Skeletal muscle satellite cell (primary cell): ENCODE measurements around the gene PITPNM1.

Experiments
- H3K27me3 ChIP-seq: 2 replicates; pipeline ENCODE4 v1.7.0; 2013; ENCODE audit warnings: low read length; ENCODE audit not compliant: control insufficient read depth, insufficient read depth
- H3K36me3 ChIP-seq: 2 replicates; pipeline ENCODE4 v1.7.0; 2013; ENCODE audit warnings: mild to moderate bottlenecking, control low read depth, low read length; ENCODE audit not compliant: insufficient read depth
- H3K4me1 ChIP-seq: 2 replicates; pipeline ENCODE4 v1.7.0; 2013; ENCODE audit warnings: low read length; ENCODE audit not compliant: control insufficient read depth, insufficient read depth
- H3K4me2 ChIP-seq: 2 replicates; pipeline ENCODE4 v1.7.0; 2013; ENCODE audit warnings: mild to moderate bottlenecking, low read length
- H3K4me3 ChIP-seq: 2 replicates; pipeline ENCODE4 v1.7.0; 2013; ENCODE audit warnings: low read length
- H3K9ac ChIP-seq: 2 replicates; pipeline ENCODE4 v1.7.0; 2013; ENCODE audit warnings: mild to moderate bottlenecking, low read depth, low read length, moderate library complexity
- H3K9me3 ChIP-seq: replicated peaks from 2 replicates; pipeline ENCODE4 v1.7.0; 2013; ENCODE audit warnings: mild to moderate bottlenecking, control low read depth, low read length

Gene PITPNM1

GRCh38 chr11:67538823-67539505 is 33.8 kb upstream of the PITPNM1 start:
- Histone ChIP-seq H3K9ac (no peak overlapping the region), H3K4me2 (no peak overlapping the region), H3K4me1 (no peaks in the 10 kb centered on the region), H3K9me3 (peaks cover 4% of the 10 kb centered on the region), H3K4me3 (no peak overlapping the region), H3K36me3 (no peaks in the 10 kb centered on the region), H3K27me3 (peaks cover 14% of the 10 kb centered on the region)

- Histone ChIP-seq H3K27me3 (peaks cover 9% of the 10 kb centered on the region), H3K4me1 (no peaks in the 10 kb centered on the region), H3K4me2 (no peak overlapping the region), H3K9ac (no peak overlapping the region), H3K36me3 (no peaks in the 10 kb centered on the region), H3K4me3 (no peak overlapping the region), H3K9me3 (peaks cover 11% of the 10 kb centered on the region)
These were observed 33.1 kb upstream of the PITPNM1 start for GRCh38 chr11:67538306-67538705.

GRCh38 chr11:67535561-67535960 is 30.4 kb upstream of the PITPNM1 start:
- H3K4me1 ChIP-seq = no peaks in the 10 kb centered on the region
- no peak overlapping the region for H3K4me2 ChIP-seq

GRCh38 chr11:67534070-67534679 is 29.0 kb upstream of the PITPNM1 start:
- H3K4me1 ChIP-seq = no peaks in the 10 kb centered on the region
- no peaks in the 10 kb centered on the region for H3K36me3 ChIP-seq
- H3K9ac ChIP-seq = no peak overlapping the region
- peaks cover 6% of the 10 kb centered on the region for H3K27me3 ChIP-seq
- H3K4me3 ChIP-seq = no peak overlapping the region
- H3K9me3 ChIP-seq = peaks cover 14% of the 10 kb centered on the region
- H3K4me2 ChIP-seq = no peak overlapping the region

More at GRCh38 chr11:67535561-67535960, 30.4 kb upstream of the PITPNM1 start:
- Histone ChIP-seq H3K4me3 (no peak overlapping the region), H3K27me3 (peaks cover 3% of the 10 kb centered on the region), H3K36me3 (no peaks in the 10 kb centered on the region), H3K9me3 (peaks cover 14% of the 10 kb centered on the region), H3K9ac (no peak overlapping the region)

- H3K36me3 ChIP-seq = no peaks in the 10 kb centered on the region
- H3K4me3 ChIP-seq = no peak overlapping the region
- H3K9me3 ChIP-seq = peaks cover 14% of the 10 kb centered on the region
- H3K4me1 ChIP-seq = no peaks in the 10 kb centered on the region
- no peak overlapping the region for H3K4me2 ChIP-seq
- H3K9ac ChIP-seq = no peak overlapping the region
- peaks cover 6% of the 10 kb centered on the region for H3K27me3 ChIP-seq
These were observed 27.7 kb upstream of the PITPNM1 start for GRCh38 chr11:67532889-67533288.

- Histone ChIP-seq H3K9me3 (peaks cover 14% of the 10 kb centered on the region), H3K4me1 (no peaks in the 10 kb centered on the region), H3K27me3 (peaks cover 19% of the 10 kb centered on the region), H3K4me2 (no peak overlapping the region), H3K9ac (no peak overlapping the region), H3K36me3 (no peaks in the 10 kb centered on the region), H3K4me3 (no peak overlapping the region)
These were observed 25.1 kb upstream of the PITPNM1 start for GRCh38 chr11:67530282-67530592.

GRCh38 chr11:67528376-67528775 is 23.2 kb upstream of the PITPNM1 start:
- H3K9ac ChIP-seq = no peak overlapping the region
- H3K36me3 ChIP-seq = no peaks in the 10 kb centered on the region
- H3K4me3 ChIP-seq = no peak overlapping the region
- H3K27me3 ChIP-seq = peaks cover 33% of the 10 kb centered on the region
- no peaks in the 10 kb centered on the region for H3K4me1 ChIP-seq
- H3K9me3 ChIP-seq = peaks cover 4% of the 10 kb centered on the region
- H3K4me2 ChIP-seq = no peak overlapping the region

GRCh38 chr11:67525275-67525976 is 20.3 kb upstream of the PITPNM1 start:
- H3K4me3 ChIP-seq = no peak overlapping the region
- H3K27me3 ChIP-seq = peaks cover 44% of the 10 kb centered on the region
- H3K36me3 ChIP-seq = no peaks in the 10 kb centered on the region

GRCh38 chr11:67524480-67524808 is 19.3 kb upstream of the PITPNM1 start:
- no peak overlapping the region for H3K4me2 ChIP-seq
- H3K9me3 ChIP-seq = no peaks in the 10 kb centered on the region
- peaks cover 41% of the 10 kb centered on the region for H3K27me3 ChIP-seq
- H3K36me3 ChIP-seq = no peaks in the 10 kb centered on the region
- H3K9ac ChIP-seq = no peak overlapping the region
- H3K4me1 ChIP-seq = no peaks in the 10 kb centered on the region
- no peak overlapping the region for H3K4me3 ChIP-seq

More at GRCh38 chr11:67525275-67525976, 20.3 kb upstream of the PITPNM1 start:
- H3K4me1 ChIP-seq = no peaks in the 10 kb centered on the region
- no peaks in the 10 kb centered on the region for H3K9me3 ChIP-seq
- no peak overlapping the region for H3K9ac ChIP-seq
- H3K4me2 ChIP-seq = no peak overlapping the region

GRCh38 chr11:67523556-67524479 is 18.7 kb upstream of the PITPNM1 start:
- Histone ChIP-seq H3K36me3 (no peaks in the 10 kb centered on the region), H3K4me1 (no peaks in the 10 kb centered on the region), H3K4me2 (no peak overlapping the region), H3K27me3 (peaks cover 43% of the 10 kb centered on the region), H3K4me3 (no peak overlapping the region), H3K9ac (no peak overlapping the region), H3K9me3 (no peaks in the 10 kb centered on the region)

- Histone ChIP-seq H3K36me3 (no peaks in the 10 kb centered on the region), H3K4me3 (no peak within 1 kb of the TSS), H3K4me1 (no peaks in the 10 kb centered on the region), H3K9me3 (no peaks in the 10 kb centered on the region), H3K9ac (no peak within 1 kb of the TSS), H3K4me2 (no peak within 1 kb of the TSS), H3K27me3 (peaks cover 51% of the 10 kb centered on the region)
These were observed 17.8 kb upstream of the PITPNM1 start, which contains the start of gene CABP2 for GRCh38 chr11:67522844-67523555. CABP2 (minus strand) TSS chr11:67523446; CDS start chr11:67523326, 120 bp downstream.
